ENCODE measurements around the gene TBCD. TPM values are rescaled to one million over a fixed set of nuclear protein-coding genes. Genes with fewer than 3 reads are reported as not detected.
"Not testable (repeated sequence)": the region's sequence is repeated elsewhere in the genome, so short reads cannot be mapped to it uniquely, and the experiment has no call there.

TBCD gene
- polyA plus RNA-seq, 4 donors, result 54.4 to 90.7 (median 68.7) TPM

DNA sequence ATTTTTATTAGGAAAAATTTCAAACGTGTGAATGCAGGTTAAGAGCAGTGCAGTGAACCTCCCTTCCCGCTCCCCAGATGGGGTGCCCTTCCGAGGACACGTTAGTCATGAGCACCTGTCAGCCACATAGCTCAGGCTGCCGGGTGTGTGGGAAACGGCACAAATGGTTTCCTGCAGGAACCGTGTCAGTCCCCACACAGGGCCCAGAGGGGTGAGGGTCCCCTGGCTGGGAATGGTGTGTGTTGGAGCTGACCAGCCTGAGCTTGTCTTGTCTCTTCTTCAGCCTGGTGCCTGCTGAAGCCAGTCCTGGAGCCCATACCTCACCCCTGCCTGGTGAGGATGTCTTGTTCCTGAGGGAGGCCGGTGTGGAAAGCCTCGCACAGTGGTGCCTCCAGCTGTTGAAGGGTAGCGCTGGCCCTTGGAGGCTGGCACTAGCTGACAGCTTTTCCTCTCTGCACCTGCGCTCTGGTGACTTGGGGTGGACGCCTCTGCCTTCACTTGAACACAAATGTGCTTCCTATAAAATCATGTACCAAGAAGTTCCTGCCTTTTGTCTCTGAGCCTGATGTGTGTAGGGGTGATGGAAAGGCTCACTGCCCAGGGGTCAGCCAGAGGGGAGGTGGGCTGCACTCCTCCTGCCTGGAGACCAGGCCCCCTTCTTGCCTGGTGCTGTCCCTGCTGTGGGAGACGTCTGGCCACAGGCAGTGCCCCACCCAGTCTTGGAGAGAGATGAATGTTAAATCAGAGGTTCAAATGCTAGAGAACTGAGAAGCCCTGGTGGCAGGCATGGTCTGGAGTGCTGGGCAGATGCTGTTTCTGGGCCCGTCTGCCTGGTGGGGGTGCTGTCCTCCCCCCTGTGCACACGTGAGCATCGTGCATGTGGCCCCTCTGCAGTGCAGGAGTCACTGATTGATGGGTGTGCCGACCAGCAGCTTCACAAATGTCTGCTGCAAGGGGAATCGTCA, 190.6 kb downstream of the TBCD start:
- DNase-seq (ENCODE audit: low read depth in 4 of 4, low spot score in 3 of 4), result no peak

DNA sequence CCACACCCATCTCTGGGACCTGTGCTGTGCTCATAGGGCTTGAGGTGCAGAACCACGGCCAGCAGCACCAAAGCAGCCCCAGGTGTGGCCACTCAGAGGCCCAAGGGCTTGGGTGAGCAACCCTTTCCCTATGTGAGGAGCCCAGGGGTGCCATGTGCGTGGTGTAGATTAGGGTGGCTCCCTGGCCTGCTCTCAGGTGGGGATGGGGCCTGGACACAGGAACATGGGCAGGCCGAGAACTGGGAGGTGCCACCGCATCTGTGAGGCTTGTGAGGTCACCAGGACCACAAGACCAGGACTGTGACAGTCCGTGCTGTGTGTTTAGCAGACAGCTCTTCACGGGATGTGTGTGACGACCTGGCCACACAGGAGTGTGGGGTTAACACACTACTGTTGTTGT, 191.5 kb downstream of the TBCD start:
- no peak for DNase-seq (ENCODE audit: low read depth in 4 of 4, low spot score in 3 of 4)

DNA sequence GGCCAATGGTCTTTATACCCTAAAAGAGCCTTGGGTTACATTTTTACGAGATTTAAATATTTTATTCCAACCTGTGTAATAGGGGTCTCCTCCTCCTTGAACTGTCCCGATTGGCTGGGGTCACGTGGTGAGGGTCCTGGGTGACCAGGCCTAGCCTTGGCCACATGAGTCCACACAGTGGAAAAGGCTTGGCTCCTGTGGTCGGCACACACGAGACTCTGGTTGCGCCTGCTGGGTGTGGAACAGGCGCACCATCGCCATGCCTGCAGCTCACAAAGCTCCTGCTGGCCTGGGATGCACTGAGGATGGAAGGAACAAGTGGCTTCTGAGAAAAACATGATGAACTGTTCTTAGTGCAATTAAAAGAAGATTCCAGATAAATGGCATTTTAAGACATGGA, 191.9 kb downstream of the TBCD start:
- no peak for DNase-seq (ENCODE audit: low read depth in 4 of 4, low spot score in 3 of 4)

DNA sequence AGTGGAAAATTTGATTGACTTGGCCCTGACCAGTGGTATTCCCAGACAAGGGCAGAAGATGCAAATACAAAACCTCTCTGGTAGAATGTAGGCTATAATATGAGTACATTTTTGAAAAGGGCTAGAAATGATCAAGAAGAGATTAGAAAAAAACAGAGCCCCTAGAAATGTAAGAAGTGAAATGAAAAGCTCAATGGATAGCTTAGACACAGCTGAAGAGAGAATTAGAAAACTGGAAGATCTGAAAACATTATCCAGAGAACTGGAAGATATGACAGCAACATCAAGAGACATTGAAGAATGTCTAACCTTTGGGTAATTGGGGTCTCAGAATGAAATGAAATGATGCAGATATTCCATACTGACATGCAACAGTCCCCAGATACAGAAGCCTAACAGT, 193.1 kb downstream of the TBCD start:
- DNase-seq (ENCODE audit: low read depth in 4 of 4, low spot score in 3 of 4), result no peak

DNA sequence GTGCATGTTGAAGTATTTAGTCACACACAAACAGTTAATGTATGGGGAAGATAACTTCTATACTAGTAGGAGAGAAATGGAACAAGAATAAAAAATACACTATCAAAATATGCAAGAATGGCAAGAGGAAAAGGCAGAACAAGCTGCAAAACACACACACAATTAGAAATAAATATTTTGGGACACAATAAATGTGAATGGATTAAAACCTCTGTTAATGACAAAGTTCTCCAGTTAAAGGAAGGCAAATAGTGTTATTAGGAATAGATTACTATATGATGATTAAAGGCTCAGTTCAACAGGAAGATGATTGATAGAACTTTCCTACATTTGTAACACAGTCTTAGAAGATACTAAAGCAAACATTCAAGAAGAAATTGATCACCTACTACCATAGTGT, 194.2 kb downstream of the TBCD start:
- DNase-seq (ENCODE audit: low read depth in 4 of 4, low spot score in 3 of 4), result no peak

DNA sequence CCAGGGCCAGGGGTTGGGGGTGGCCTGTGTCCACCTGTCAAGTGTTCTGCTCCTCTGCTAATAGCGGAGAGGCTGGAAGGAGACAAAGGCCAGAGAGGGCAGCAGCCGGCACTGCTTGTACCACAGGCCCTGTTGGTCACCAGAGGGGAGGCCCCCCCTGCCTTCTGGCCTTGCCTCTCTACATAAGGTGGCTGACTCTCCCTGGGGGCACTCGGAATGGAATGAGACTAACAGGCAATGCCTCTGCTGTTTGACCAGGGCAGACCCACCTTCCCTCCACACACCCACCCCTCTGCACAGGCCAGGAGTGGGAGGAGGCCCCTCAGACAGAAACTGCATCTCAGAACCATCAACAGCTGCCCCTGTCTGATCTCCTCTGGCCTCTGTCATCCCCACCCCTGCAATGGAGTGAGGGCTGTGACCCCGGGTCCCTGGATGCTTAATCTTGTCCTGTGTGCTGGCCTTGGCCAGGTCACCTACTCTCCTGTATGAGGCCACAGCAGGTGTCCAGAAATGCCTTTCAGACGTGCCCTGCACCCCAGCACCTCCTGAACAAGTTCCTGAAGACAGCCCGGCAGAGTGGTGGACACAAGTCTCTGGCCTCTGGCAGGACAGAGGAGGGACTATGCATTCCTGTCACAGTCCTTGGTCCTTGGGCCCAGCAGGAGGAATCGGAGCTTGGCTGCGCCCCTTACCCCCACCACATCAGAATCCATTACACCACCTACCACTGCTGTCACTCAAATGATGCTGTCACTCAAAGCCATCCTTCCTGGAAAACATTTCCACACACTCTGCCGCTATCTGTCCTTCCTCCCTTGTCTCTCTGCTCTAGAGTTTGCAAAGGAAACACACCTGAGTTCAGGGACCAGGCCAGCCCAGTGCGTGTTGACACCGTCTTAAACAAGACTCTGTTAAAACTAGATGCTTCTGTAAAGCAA, 195.5 kb downstream of the TBCD start:
- DNase-seq (ENCODE audit: low read depth in 4 of 4, low spot score in 3 of 4), result no peak

DNA sequence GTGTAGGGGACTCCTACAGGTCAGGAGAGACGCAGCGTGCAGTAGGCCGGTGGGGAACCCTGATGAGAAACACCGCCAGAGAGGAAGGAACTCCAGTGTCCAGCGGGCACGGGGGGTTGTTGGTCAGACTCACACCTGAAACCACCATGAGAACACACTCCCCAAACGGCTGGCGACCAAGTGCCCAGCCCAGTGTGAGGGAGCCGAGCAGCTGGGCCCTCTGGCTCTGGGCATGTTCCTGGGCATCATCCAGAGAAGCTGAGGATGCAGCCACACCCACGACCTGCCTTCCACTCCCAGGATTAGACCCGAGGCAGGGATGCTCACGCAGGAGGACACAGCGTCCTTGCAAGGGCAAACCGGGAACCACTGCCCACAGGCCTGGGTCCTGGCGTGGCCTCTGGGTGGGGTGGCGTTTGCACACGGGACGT, 196.2 kb downstream of the TBCD start:
- no peak for DNase-seq (ENCODE audit: low read depth in 4 of 4, low spot score in 3 of 4)

DNA sequence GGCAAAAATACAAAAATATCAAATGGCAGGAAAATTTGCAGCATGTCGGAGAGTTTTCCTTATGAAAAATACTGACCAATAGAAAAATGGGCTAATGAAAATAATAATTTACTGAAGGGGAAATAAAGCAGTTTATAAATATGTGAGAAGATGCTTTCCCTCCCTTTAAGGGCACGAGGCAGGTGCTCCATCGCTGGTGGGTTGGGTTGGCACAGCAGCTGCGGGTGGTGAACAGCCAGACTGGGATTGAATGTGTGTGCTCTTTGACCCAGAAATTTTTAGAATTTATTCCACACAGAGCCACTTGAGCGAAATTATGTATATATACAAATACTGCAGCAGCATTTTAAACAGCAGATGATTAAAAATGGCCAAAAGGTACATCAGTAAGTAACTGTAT, 197.1 kb downstream of the TBCD start:
- no peak for DNase-seq (ENCODE audit: low read depth in 4 of 4, low spot score in 3 of 4)

DNA sequence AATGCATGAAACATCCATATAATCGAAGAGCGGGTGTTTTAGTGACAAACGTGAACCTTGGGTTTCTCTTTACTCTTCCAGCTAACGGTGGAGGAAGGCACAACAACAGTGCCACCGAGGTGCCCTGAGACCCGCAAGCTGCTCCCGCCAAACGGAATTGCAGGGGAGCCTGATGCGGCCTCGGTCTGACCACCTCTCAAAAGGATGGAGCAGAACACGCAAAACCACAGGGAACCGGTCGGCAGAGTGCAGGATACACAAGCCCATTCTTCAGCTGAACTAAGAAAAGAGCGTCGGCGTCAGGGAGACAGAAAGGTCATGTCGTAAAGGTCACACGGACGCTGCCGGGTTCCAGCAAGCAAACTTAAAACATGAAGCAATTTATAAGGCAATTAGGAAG, 197.5 kb downstream of the TBCD start:
- DNase-seq (ENCODE audit: low read depth in 4 of 4, low spot score in 3 of 4), result no peak

DNA sequence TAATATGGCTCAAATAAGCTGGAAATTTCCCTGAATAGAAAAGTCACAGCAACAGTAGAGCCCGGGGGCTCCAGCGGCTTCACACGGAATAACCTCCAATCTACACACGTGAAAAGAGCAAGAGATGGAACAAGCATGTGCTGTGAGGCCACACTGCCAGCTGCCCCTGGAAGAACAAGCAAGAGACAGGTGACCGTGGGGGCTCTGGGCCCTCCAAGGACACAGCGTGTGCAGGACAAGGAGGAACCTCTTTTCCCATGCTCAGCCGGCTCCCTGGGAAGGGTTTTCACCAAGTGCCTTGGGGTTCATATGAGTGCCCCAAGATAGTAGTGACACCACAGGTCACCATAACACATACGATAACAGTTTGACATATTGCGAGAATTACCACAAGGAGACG, 198.1 kb downstream of the TBCD start:
- DNase-seq (ENCODE audit: low read depth in 4 of 4, low spot score in 3 of 4), result no peak

DNA sequence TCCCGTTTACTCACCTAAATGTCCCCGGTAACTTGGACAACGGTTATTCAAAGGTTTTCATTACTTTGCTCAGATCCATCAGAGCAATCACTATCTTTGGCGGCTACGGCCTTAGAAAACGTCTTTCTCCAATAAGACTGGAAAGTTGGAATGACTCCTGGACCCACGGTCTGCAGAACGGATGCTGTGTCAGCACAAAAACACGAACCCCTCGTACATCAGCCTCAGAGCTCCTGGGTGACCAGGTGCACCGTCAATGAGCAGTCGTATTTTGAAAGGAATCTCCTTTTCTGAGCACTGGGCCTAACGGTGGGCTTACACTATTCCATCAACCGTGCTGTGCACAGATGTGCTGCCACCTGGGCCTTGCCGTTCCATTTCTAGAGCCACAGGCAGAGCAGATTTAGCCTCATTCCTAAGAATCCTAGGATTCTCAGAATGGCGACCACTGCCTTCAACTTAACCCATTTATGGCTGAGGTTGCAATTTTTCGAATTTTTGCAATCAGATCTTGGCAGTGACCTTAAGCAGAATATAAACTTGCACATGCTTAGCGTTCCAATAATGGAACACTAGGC, 198.7 kb downstream of the TBCD start:
- DNase-seq (ENCODE audit: low read depth in 4 of 4, low spot score in 3 of 4), result no peak

DNA sequence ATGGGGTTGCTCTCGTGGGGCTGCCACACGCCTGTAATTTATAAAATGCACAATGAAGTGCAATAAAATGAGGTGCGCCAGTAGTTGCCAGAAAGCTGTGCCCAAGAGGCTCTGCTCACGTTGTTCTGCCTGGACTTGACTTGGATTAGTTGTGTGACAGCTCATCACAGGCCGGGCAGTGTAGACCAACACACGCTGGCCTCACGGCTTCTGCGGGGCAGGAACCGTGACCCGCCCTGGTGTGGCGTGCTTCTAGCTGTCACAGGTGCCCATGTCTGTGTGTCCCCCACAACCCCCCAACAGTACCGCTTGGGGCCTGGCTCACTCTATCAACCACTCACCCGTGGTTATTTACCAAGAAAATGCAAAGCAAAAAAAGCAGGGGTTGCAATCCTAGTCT, 200.2 kb downstream of the TBCD start:
- no peak for DNase-seq (ENCODE audit: low read depth in 4 of 4, low spot score in 3 of 4)

DNA sequence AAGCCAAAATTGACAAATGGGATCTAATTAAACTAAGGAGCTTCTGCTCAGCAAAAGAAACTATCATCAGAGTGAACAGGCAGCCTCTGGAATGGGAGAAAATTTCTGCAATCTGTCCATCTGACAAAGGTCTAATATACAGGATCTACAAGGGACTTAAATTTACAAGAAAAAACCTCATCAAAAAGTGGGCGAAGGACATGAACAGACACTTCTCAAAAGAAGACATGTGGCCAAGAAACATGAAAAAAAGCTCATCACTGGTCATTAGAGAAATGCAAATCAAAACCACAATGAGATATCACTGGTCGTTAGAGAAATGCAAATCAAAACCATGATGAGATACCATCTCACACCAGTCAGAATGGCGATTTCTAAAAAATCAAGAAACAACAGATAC, 203.2 kb downstream of the TBCD start:
- DNase-seq (ENCODE audit: low read depth in 4 of 4, low spot score in 3 of 4), result not testable (repeated sequence)

DNA sequence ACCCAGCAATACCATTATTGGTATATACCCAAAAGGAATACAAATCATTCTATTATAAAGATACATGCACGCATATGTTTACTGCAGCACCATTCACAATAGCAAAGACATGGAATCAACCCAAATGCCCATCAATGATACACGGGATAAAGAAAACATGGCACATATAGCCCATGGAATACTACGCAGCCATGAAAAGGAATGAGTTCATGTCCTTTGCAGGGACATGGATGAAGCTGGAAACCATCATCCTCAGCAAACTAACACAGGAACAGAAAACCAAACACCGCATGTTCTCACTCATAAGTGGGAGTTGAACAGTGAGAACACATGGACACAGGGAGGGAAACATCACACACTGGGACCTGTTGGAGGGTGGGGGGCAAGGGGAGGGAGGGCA, 203.8 kb downstream of the TBCD start:
- not testable (repeated sequence) for DNase-seq (ENCODE audit: low read depth in 4 of 4, low spot score in 3 of 4)

DNA sequence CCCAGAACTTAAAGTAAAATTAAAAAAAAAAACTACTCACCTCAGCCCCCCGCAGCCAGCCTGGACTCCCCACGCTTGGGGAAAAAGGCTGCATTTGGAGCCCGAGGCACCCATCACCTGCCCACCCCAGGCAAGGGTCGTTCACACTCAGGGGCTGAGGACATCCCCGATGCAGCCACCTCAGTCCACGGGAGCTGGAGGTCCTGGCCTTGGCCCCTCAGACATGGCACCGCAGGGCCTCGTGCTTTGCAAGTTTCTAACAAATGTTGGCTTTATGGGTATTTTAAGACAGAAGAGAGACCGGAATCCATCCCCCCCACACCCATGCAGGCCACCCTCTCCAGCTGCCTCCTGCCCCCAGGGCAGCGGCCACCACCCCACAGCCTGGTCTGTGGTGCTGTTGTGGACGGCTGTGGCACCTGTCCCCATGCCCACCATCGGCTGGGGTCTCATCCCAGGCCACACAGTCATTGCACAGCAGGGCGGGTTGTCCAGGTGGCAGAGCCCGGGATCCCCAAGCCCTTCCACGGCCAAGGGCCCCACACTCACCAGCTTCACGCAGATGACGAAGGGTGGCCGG, 204.4 kb downstream of the TBCD start:
- no peak for DNase-seq (ENCODE audit: low read depth in 4 of 4, low spot score in 3 of 4)

DNA sequence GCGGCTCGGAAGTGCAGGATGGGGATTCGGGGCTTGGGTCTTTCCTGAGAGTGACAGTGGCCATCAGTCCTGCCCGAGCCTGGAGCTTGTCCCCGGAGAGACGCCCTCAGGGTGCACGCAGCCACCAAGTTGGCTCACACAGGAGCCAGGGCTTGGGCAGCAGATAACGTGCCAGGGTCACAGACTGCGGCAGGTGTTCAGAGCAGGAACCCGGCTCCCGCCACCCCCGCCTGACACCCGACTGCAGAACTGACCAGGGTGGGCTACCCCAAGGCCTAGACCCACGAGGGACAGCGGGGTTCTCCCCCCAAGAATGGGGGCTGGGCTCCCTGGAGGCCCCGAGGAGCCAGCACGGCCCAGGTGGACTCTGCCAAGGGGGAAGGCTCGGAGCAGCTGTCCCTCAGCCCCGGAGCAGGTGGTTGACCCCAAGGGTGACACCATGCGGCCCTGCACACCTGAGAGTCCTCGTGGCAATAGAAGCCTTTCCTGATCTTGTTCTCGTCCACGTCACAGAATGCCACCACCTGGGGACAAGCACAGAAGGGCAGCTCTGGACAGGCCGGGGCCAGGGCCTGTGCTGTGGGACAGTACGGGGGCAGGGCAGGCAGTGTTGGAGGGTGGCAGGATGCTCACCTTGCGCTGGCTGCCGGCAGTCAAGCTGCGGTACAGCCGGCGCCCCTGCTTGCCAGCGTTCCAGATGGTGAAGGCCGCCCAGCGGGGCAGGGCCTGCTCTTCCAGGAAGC, 205.0 kb downstream of the TBCD start:
- DNase-seq (ENCODE audit: low read depth in 4 of 4, low spot score in 3 of 4), result no peak

DNA sequence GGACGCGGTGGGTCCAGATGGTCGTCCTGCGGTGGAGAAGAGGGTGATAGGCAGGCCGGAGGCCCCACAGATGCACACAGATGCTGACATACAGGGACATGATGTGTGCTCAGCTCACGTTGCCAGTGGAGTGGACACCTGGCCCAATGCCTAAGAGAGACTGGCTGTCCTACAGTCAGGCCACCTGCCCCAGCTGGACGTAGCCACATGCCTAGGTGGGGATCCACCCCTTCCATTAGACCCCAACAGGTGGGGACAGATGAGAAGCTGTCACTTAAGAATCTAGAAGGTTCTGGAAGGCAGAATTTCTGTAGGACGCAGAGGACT, 205.6 kb downstream of the TBCD start:
- DNase-seq (ENCODE audit: low read depth in 4 of 4, low spot score in 3 of 4), result no peak

DNA sequence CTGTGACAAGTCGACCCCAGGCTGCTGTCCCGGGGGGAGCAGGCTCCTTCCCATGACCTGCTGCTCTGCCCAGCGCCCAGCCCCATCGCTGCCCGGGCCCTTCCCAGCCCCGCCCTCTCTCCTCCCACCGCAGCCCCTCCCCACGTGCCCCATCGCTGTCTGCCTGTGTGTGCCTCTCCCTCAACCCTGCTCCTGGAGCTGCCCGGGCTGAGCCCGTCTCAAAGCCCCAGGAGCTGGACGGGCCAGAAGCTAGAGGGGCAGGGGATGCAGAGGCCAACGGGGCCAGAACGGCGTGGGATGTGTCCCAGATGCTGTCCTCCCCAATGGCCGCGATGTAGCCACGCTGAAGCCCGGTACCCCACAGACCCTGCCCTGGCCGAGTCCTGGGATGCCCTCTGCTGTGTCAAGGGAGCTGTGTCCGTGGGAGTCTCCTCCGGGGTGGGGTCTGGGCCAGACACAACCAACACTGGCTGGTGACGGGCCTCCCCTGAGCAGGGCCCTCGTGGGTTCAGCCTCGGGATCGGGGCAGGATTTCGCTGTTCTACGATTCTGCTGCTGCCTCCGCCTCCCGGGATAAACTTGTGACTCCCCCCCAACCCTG, 206.2 kb downstream of the TBCD start:
- no peak for DNase-seq (ENCODE audit: low read depth in 4 of 4, low spot score in 3 of 4)

DNA sequence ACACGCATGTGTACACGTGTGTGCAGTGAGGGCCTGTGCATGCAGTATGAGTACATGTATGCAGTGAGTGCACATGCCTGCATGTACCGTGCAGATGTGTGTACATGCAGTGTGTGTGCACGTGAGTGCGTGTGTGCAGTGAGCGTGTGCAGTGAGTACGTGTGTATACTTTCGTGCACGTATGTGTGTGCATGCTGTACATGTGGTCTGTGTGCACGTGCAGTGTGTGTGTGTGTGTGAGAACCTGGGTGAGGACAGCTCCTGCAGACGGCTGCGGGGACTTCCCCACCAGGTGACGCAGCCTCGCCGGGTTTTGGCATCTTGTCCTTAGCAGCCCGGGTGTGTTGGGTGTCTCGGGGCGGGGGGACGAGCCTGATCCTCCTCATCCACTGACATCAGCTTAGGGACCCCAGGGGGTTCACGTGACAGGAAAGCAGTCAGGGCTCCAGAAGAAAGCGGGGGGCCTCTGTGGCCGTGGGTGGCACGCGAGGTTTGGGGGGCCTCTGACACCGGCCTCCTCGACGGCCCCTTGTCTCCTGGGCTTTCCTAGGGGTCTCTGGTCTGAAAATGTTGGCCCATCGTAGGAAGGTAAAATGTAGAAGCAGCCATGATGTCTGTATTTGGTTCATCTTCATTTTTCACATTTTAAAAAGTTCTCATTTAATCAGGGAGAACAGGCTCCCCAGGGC, 207.5 kb downstream of the TBCD start:
- DNase-seq (ENCODE audit: low read depth in 4 of 4, low spot score in 3 of 4), result no peak

Measured in left renal pelvis (tissue), 4 donors.